NB4 (cell line): ENCODE results near the gene ATP5IF1.

Source experiments
- DNase-seq: peaks from one replicate; pipeline ENCODE4 v3.0.0; 2010; ENCODE audit warnings: low read depth
- H3K4me3 ChIP-seq: one replicate; pipeline ENCODE4 v1.5.1; 2011; ENCODE audit warnings: mild to moderate bottlenecking, low read depth, low read length, moderate library complexity
- MYC ChIP-seq: IDR thresholded peaks from 2 replicates; pipeline ENCODE4 v1.6.1; 2011; ENCODE audit warnings: low read depth, low read length
- POLR2A ChIP-seq: IDR thresholded peaks from 2 replicates; pipeline ENCODE4 v1.6.1; 2011; ENCODE audit warnings: mild to moderate bottlenecking; ENCODE audit not compliant: insufficient read length; ENCODE audit errors: extremely low read depth
- TF ChIP-seq, protein P1 (sequence below): IDR thresholded peaks from 2 replicates; pipeline ENCODE4 v1.6.1; 2011; ENCODE audit warnings: low read depth, low read length
- TF ChIP-seq, protein P2 (sequence below): IDR thresholded peaks from one replicate; pipeline ENCODE4 v1.5.1; 2012; ENCODE audit warnings: low read depth, low read length

Gene ATP5IF1

DNA sequence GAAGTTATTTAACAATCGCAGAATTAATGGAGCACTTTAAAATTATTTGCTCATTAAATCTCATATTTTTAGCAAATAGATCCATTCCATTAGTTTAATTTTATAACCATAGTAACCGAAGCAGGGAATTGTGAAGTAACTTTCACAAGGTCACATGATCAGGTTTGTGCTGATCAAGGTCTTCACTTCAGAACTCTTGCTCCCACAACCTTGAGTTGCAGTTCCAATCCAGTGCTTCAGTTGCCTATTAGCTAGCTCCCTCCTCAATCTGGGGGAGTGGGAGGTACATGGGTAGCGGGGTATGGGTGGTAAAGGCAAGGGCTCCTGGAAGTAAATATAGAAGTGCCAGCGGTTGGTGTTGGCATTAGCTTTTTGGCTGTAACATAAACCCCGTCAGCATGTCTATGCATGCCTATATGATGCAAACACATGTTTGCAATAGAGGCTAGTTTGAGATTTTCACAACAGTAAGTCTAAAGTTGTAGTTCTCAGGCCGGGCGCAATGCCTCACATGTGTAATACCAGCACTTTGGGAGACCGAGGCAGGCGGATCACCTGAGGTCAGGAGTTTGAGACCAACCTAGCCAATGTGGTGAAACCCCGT lies 5.8 kb downstream of the ATP5IF1 start:
- no peak for TF ChIP-seq MYC
- TF ChIP-seq, protein P1, sequence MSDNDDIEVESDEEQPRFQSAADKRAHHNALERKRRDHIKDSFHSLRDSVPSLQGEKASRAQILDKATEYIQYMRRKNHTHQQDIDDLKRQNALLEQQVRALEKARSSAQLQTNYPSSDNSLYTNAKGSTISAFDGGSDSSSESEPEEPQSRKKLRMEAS = no peak
- TF ChIP-seq, protein P2, sequence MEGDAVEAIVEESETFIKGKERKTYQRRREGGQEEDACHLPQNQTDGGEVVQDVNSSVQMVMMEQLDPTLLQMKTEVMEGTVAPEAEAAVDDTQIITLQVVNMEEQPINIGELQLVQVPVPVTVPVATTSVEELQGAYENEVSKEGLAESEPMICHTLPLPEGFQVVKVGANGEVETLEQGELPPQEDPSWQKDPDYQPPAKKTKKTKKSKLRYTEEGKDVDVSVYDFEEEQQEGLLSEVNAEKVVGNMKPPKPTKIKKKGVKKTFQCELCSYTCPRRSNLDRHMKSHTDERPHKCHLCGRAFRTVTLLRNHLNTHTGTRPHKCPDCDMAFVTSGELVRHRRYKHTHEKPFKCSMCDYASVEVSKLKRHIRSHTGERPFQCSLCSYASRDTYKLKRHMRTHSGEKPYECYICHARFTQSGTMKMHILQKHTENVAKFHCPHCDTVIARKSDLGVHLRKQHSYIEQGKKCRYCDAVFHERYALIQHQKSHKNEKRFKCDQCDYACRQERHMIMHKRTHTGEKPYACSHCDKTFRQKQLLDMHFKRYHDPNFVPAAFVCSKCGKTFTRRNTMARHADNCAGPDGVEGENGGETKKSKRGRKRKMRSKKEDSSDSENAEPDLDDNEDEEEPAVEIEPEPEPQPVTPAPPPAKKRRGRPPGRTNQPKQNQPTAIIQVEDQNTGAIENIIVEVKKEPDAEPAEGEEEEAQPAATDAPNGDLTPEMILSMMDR = no peak
- TF ChIP-seq POLR2A = no peak
- no peak overlapping the region for H3K4me3 ChIP-seq
- no peak for DNase-seq

GRCh38 chr1:28243685-28244311 lies 7.9 kb downstream of the ATP5IF1 start:
- H3K4me3 ChIP-seq = no peak overlapping the region
- DNase-seq = no peak
- TF ChIP-seq MYC (no peak), POLR2A (no peak)
- TF ChIP-seq, protein P2 = no peak
- TF ChIP-seq, protein P1 = no peak

- no peak for DNase-seq
- no peak overlapping the region for H3K4me3 ChIP-seq
- TF ChIP-seq, protein P2 = no peak
- TF ChIP-seq, protein P1 = no peak
- no peak for TF ChIP-seq MYC
- no peak for TF ChIP-seq POLR2A
These were observed 8.8 kb downstream of the ATP5IF1 start for GRCh38 chr1:28244549-28245251.

- TF ChIP-seq, protein P1 = no peak
- TF ChIP-seq POLR2A (no peak), MYC (no peak)
- TF ChIP-seq, protein P2 = no peak
- H3K4me3 ChIP-seq = peak overlapping the region; percentile 66
- peak; percentile 73 for DNase-seq
These were observed 10.5 kb downstream of the ATP5IF1 start for GRCh38 chr1:28246427-28246832.

- DNase-seq = no peak
- H3K4me3 ChIP-seq = peak overlapping the region; percentile 57
- TF ChIP-seq, protein P1 = no peak
- TF ChIP-seq POLR2A (no peak), MYC (no peak)
These were observed 11.8 kb downstream of the ATP5IF1 start for GRCh38 chr1:28247612-28248272.

- TF ChIP-seq POLR2A = no peak
- TF ChIP-seq, protein P1 = no peak
- no peak for TF ChIP-seq MYC
- TF ChIP-seq, protein P2 = peak; percentile 93
- DNase-seq = peak; percentile 87
- H3K4me3 ChIP-seq = peak overlapping the region; percentile 19
These were observed 12.5 kb downstream of the ATP5IF1 start for GRCh38 chr1:28248273-28249012.
